Peyer's patch (tissue), 4 donors: Measurements from ENCODE around the gene GABRB1.

Experiments used
- CTCF ChIP-seq, 6 experiments: fragments of 450-650 bp in 4 of 6; fragments of 200-600 bp in 2 of 6; sonication (generic) in 1 of 6; IDR thresholded peaks; one replicate each; pipeline ENCODE4 v1.5.1; 2017 to 2019; ENCODE audit warnings: antibody characterized with exemption in 6 of 6, mild to moderate bottlenecking in 3 of 6, moderate library complexity in 1 of 6
- POLR2A ChIP-seq, 2 donors: fragments of 450-650 bp; IDR thresholded peaks; one replicate each; pipeline ENCODE4 v1.5.1; 2017; ENCODE audit warnings: antibody characterized with exemption in 2 of 2, mild to moderate bottlenecking in 2 of 2, moderate library complexity in 2 of 2

- TF ChIP-seq CTCF (IDR thresholded peaks at IDR 0.05) (no peak), POLR2A (IDR thresholded peaks at IDR 0.05) (no peak)
Measured at GRCh38 chr4:47349326-47349725, 318.0 kb downstream of the GABRB1 start.
